Esophagus muscularis mucosa (tissue), 4 donors: ENCODE measurements around the gene OSBPL9.

Experiments
- EP300 ChIP-seq: sonication (generic); formaldehyde crosslinking; IDR thresholded peaks from one replicate; pipeline ENCODE4 v1.6.1; 2017; ENCODE audit warnings: antibody characterized with exemption
- POLR2A ChIP-seq: fragments of 450-650 bp; IDR thresholded peaks from one replicate; pipeline ENCODE4 v1.6.1; 2017; ENCODE audit warnings: antibody characterized with exemption, moderate library complexity, mild to moderate bottlenecking, low read depth
- TF ChIP-seq, protein P1 (sequence below), 3 experiments: fragments of 200-600 bp in 2 of 3; fragments of 450-650 bp in 1 of 3; sonication (generic) in 2 of 3; IDR thresholded peaks; one replicate each; pipeline ENCODE4 v1.5.1; 2017 to 2019; ENCODE audit warnings: antibody characterized with exemption in 3 of 3, mild to moderate bottlenecking in 2 of 3, moderate library complexity in 1 of 3

- no peak for TF ChIP-seq EP300
- no peak for TF ChIP-seq POLR2A
- TF ChIP-seq, protein P1, sequence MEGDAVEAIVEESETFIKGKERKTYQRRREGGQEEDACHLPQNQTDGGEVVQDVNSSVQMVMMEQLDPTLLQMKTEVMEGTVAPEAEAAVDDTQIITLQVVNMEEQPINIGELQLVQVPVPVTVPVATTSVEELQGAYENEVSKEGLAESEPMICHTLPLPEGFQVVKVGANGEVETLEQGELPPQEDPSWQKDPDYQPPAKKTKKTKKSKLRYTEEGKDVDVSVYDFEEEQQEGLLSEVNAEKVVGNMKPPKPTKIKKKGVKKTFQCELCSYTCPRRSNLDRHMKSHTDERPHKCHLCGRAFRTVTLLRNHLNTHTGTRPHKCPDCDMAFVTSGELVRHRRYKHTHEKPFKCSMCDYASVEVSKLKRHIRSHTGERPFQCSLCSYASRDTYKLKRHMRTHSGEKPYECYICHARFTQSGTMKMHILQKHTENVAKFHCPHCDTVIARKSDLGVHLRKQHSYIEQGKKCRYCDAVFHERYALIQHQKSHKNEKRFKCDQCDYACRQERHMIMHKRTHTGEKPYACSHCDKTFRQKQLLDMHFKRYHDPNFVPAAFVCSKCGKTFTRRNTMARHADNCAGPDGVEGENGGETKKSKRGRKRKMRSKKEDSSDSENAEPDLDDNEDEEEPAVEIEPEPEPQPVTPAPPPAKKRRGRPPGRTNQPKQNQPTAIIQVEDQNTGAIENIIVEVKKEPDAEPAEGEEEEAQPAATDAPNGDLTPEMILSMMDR (IDR thresholded peaks at IDR 0.05), result no peak
These were observed 19.3 kb downstream of the OSBPL9 start for GRCh38 chr1:51636191-51636590.
